ENCODE results near the gene SMOC2. TPM values are rescaled to one million over a fixed set of nuclear protein-coding genes. Genes with fewer than 3 reads are reported as not detected.
"Not testable (repeated sequence)": the region's sequence is repeated elsewhere in the genome, so short reads cannot be mapped to it uniquely, and the experiment has no call there.

SMOC2 gene
- total RNA-seq, 1 experiment from 2014 or later = not detected

GRCh38 chr6:168678588-168678987 is 237.6 kb downstream of the SMOC2 start:
- no peak for DNase-seq (ENCODE audit: low read depth)

GRCh38 chr6:168681748-168682147 is 240.8 kb downstream of the SMOC2 start:
- DNase-seq (ENCODE audit: low read depth) = no peak

GRCh38 chr6:168683621-168684020 is 242.6 kb downstream of the SMOC2 start:
- no peak for DNase-seq (ENCODE audit: low read depth)

- no peak for DNase-seq (ENCODE audit: low read depth)
These were observed 243.5 kb downstream of the SMOC2 start for GRCh38 chr6:168684471-168684870.

GRCh38 chr6:168684906-168685305 is 243.9 kb downstream of the SMOC2 start:
- no peak for DNase-seq (ENCODE audit: low read depth)

- no peak for DNase-seq (ENCODE audit: low read depth)
These were observed 245.2 kb downstream of the SMOC2 start for GRCh38 chr6:168686029-168686738.

- DNase-seq (ENCODE audit: low read depth) = no peak
These were observed 246.1 kb downstream of the SMOC2 start for GRCh38 chr6:168686831-168687730.

GRCh38 chr6:168690271-168690670 is 249.3 kb downstream of the SMOC2 start:
- DNase-seq (ENCODE audit: low read depth) = no peak

- DNase-seq (ENCODE audit: low read depth) = no peak
These were observed 250.8 kb downstream of the SMOC2 start for GRCh38 chr6:168691774-168692173.

GRCh38 chr6:168692193-168692914 is 251.4 kb downstream of the SMOC2 start:
- no peak for DNase-seq (ENCODE audit: low read depth)

- not testable (repeated sequence) for DNase-seq (ENCODE audit: low read depth)
These were observed 251.9 kb downstream of the SMOC2 start for GRCh38 chr6:168692915-168693257.

- DNase-seq (ENCODE audit: low read depth) = not testable (repeated sequence)
These were observed 253.8 kb downstream of the SMOC2 start for GRCh38 chr6:168694797-168695196.

GRCh38 chr6:168695701-168696100 is 254.7 kb downstream of the SMOC2 start:
- DNase-seq (ENCODE audit: low read depth) = no peak

GRCh38 chr6:168698923-168699322 is 257.9 kb downstream of the SMOC2 start:
- no peak for DNase-seq (ENCODE audit: low read depth)

GRCh38 chr6:168699631-168700295 is 258.8 kb downstream of the SMOC2 start:
- no peak for DNase-seq (ENCODE audit: low read depth)

GRCh38 chr6:168700880-168701279 is 259.9 kb downstream of the SMOC2 start:
- no peak for DNase-seq (ENCODE audit: low read depth)

- no peak for DNase-seq (ENCODE audit: low read depth)
These were observed 263.0 kb downstream of the SMOC2 start for GRCh38 chr6:168703990-168704389.

- no peak for DNase-seq (ENCODE audit: low read depth)
These were observed 263.7 kb downstream of the SMOC2 start for GRCh38 chr6:168704678-168705077.

GRCh38 chr6:168705271-168705670 is 264.3 kb downstream of the SMOC2 start:
- DNase-seq (ENCODE audit: low read depth) = not testable (repeated sequence)

- no peak for DNase-seq (ENCODE audit: low read depth)
These were observed 265.6 kb downstream of the SMOC2 start for GRCh38 chr6:168706471-168707177.

- no peak for DNase-seq (ENCODE audit: low read depth)
These were observed 267.5 kb downstream of the SMOC2 start for GRCh38 chr6:168708526-168708925.
